PC-3 (cell line): ENCODE results near the gene MREG. TPM values are rescaled to one million over a fixed set of nuclear protein-coding genes. Genes with fewer than 3 reads are reported as not detected.

Experiments
- ATAC-seq: fragments of 200-7000 bp; cut with Tn5 transposase; 2 replicates; pipeline ENCODE4 v1.9.1; 2020; ENCODE audit warnings: mild to moderate bottlenecking, moderate library complexity
- BruUV-seq: library from RNA; stranded (reverse); fragments of 400-500 nt; replicated peaks from 2 replicates; lab custom pipeline; 2021; lab: Mats Ljungman, UMichigan
- CTCF ChIA-PET: fragments of 300-600 bp; sonication (Branson Sonifier 250); formaldehyde crosslinking; loops from one replicate; lab custom pipeline; 2022; ENCODE audit warnings: antibody characterized with exemption; lab: Charles Lee
- POLR2A ChIA-PET: fragments of 300-600 bp; sonication (Branson Sonifier 250); formaldehyde crosslinking; loops from one replicate; lab custom pipeline; 2022; ENCODE audit warnings: antibody characterized with exemption; ENCODE audit not compliant: unreplicated experiment; lab: Charles Lee
- DNase-seq: peaks from one replicate; pipeline ENCODE4 v3.0.0-alpha.2; 2015
- H2AFZ ChIP-seq: fragments of 300-600 bp; sonication (generic); 2 replicates; pipeline ENCODE4 v1.6.0; 2016; ENCODE audit warnings: antibody characterized with exemption, low read length
- H3F3A ChIP-seq: fragments of 300-600 bp; sonication (generic); one replicate; pipeline ENCODE4 v1.6.0; 2017; ENCODE audit warnings: antibody characterized with exemption, low read length, control low read depth, mild to moderate bottlenecking; ENCODE audit not compliant: unreplicated experiment
- H3K27ac ChIP-seq: fragments of 300-600 bp; sonication (generic); 2 replicates; pipeline ENCODE4 v1.5.1; 2016; ENCODE audit warnings: mild to moderate bottlenecking, low read length
- H3K27me3 ChIP-seq: fragments of 300-600 bp; sonication (generic); 2 replicates; pipeline ENCODE4 v1.6.1; 2016; ENCODE audit warnings: low read length, mixed read lengths
- H3K36me3 ChIP-seq: fragments of 300-600 bp; sonication (generic); 2 replicates; pipeline ENCODE4 v1.6.1; 2016; ENCODE audit warnings: low read depth, mixed run types, low read length, mixed read lengths
- H3K4me1 ChIP-seq: fragments of 300-600 bp; sonication (generic); 2 replicates; pipeline ENCODE4 v1.5.1; 2016; ENCODE audit warnings: low read length; ENCODE audit not compliant: insufficient read depth
- H3K4me2 ChIP-seq: fragments of 300-600 bp; sonication (generic); 2 replicates; pipeline ENCODE4 v1.6.0; 2016; ENCODE audit warnings: low read length
- H3K4me3 ChIP-seq: fragments of 300-600 bp; sonication (generic); 2 replicates; pipeline ENCODE4 v1.5.1; 2016; ENCODE audit warnings: mild to moderate bottlenecking, low read length, mixed read lengths
- H3K79me2 ChIP-seq: fragments of 300-600 bp; sonication (generic); 2 replicates; pipeline ENCODE4 v1.6.1; 2017; ENCODE audit warnings: low read length, mixed read lengths
- H3K9ac ChIP-seq: fragments of 300-600 bp; sonication (generic); 2 replicates; pipeline ENCODE4 v1.6.0; 2016; ENCODE audit warnings: mild to moderate bottlenecking, low read length
- H3K9me2 ChIP-seq: fragments of 300-600 bp; sonication (generic); replicated peaks from 2 replicates; pipeline ENCODE4 v1.6.1; 2016; ENCODE audit warnings: mixed run types, low read length, mixed read lengths
- H3K9me3 ChIP-seq: fragments of 300-600 bp; sonication (generic); 2 replicates; pipeline ENCODE4 v1.6.1; 2016; ENCODE audit warnings: low read length, mixed read lengths
- H4K20me1 ChIP-seq: fragments of 300-600 bp; sonication (generic); 2 replicates; pipeline ENCODE4 v1.6.1; 2016; ENCODE audit warnings: low read length, mixed read lengths
- EZH2 ChIP-seq: fragments of 300-600 bp; sonication (generic); IDR thresholded peaks from one replicate; pipeline ENCODE4 v1.6.1; 2017; ENCODE audit warnings: antibody characterized with exemption, mild to moderate bottlenecking, low read length; ENCODE audit not compliant: unreplicated experiment
- EZH2phosphoT487 ChIP-seq: fragments of 300-600 bp; sonication (generic); IDR thresholded peaks from 2 replicates; pipeline ENCODE4 v1.6.1; 2018; ENCODE audit warnings: mild to moderate bottlenecking, antibody characterized with exemption, low read length, borderline replicate concordance
- intact Hi-C: fragments of 100-400 bp; cut with micrococcal nuclease; formaldehyde crosslinking; loops from 2 replicates; pipeline ENCODE4 v1.9.0; 2023
- total RNA-seq: library from RNA; depleted of rRNA; stranded (reverse); fragments of >200 nt; gene quantifications from 2 replicates; pipeline ENCODE4 v1.2.3, GENCODE V29; 2014
- TF ChIP-seq, protein P1 (sequence below): fragments of 300-600 bp; sonication (generic); conservative IDR thresholded peaks from 2 replicates; pipeline ENCODE4 v1.5.1; 2017; ENCODE audit warnings: antibody characterized with exemption, low read depth, mild to moderate bottlenecking, low read length

The MREG gene
- total RNA-seq, 1 experiment from 2014 or later: 24.4 TPM

- intact Hi-C loops: no loop called here
- H3K79me2 ChIP-seq: no peaks in the 10 kb centered on the region
- H3K4me1 ChIP-seq: no peaks in the 10 kb centered on the region; the same call in 1 of the 2 replicates
- DNase-seq (no peak), ATAC-seq (no peak)
- no peak overlapping the region for H3K4me2 ChIP-seq
- H4K20me1 ChIP-seq: no peaks in the 10 kb centered on the region
- TF ChIP-seq EZH2 (no peak), EZH2phosphoT487 (no peak)
- TF ChIP-seq, protein P1, sequence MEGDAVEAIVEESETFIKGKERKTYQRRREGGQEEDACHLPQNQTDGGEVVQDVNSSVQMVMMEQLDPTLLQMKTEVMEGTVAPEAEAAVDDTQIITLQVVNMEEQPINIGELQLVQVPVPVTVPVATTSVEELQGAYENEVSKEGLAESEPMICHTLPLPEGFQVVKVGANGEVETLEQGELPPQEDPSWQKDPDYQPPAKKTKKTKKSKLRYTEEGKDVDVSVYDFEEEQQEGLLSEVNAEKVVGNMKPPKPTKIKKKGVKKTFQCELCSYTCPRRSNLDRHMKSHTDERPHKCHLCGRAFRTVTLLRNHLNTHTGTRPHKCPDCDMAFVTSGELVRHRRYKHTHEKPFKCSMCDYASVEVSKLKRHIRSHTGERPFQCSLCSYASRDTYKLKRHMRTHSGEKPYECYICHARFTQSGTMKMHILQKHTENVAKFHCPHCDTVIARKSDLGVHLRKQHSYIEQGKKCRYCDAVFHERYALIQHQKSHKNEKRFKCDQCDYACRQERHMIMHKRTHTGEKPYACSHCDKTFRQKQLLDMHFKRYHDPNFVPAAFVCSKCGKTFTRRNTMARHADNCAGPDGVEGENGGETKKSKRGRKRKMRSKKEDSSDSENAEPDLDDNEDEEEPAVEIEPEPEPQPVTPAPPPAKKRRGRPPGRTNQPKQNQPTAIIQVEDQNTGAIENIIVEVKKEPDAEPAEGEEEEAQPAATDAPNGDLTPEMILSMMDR: no peak
- H3K36me3 ChIP-seq: peaks cover 22% of the 10 kb centered on the region; the same call in 1 of the 2 replicates
- no TSS peak for BruUV-seq
- ChIA-PET POLR2A (no interaction called here), CTCF (no interaction called here)
- no peaks in the 10 kb centered on the region for H3F3A ChIP-seq
- no peak overlapping the region for H3K4me3 ChIP-seq
- no peak overlapping the region for H3K27ac ChIP-seq
- H3K9ac ChIP-seq: no peak overlapping the region
- H2AFZ ChIP-seq: no peak overlapping the region
- H3K9me2 ChIP-seq: no peaks in the 10 kb centered on the region
- H3K27me3 ChIP-seq: no peaks in the 10 kb centered on the region
- H3K9me3 ChIP-seq: no peaks in the 10 kb centered on the region
Observed at GRCh38 chr2:215942194-215942593, 71.2 kb downstream of the MREG start.

DNA sequence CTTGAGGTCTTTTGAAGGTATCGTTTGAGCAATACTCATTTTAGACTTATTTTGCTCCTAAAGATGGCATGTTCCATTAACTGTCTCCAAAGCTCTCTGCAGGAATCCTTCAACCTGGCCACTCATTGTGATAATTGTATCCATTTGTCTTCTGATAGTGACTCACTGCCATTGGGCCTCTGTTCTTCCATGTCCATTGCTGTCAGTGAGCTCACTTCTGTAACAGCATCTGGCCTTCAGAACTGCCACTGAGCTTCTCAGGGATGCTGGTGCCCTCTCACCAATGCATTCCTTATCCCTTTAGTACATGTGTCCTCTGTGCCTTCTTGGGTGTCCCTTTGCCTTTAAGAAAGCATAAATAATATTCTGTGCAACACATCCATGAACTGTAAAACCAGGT is 71.6 kb downstream of the MREG start:
- Histone ChIP-seq H3K9me2 (no peaks in the 10 kb centered on the region), H3F3A (no peaks in the 10 kb centered on the region), H3K9ac (no peak overlapping the region), H3K9me3 (no peaks in the 10 kb centered on the region), H2AFZ (no peak overlapping the region), H3K4me1 (no peaks in the 10 kb centered on the region; the same call in 1 of the 2 replicates), H3K4me2 (no peak overlapping the region), H4K20me1 (no peaks in the 10 kb centered on the region), H3K79me2 (no peaks in the 10 kb centered on the region), H3K27ac (no peak overlapping the region), H3K36me3 (peaks cover 22% of the 10 kb centered on the region; the same call in 1 of the 2 replicates), H3K27me3 (no peaks in the 10 kb centered on the region), H3K4me3 (no peak overlapping the region)
- TF ChIP-seq EZH2phosphoT487 (no peak), EZH2 (no peak)
- TF ChIP-seq, protein P1: no peak
- ChIA-PET POLR2A (no interaction called here), CTCF (no interaction called here)
- BruUV-seq: no TSS peak
- ATAC-seq (no peak), DNase-seq (no peak)
- intact Hi-C loops: no loop called here

DNA sequence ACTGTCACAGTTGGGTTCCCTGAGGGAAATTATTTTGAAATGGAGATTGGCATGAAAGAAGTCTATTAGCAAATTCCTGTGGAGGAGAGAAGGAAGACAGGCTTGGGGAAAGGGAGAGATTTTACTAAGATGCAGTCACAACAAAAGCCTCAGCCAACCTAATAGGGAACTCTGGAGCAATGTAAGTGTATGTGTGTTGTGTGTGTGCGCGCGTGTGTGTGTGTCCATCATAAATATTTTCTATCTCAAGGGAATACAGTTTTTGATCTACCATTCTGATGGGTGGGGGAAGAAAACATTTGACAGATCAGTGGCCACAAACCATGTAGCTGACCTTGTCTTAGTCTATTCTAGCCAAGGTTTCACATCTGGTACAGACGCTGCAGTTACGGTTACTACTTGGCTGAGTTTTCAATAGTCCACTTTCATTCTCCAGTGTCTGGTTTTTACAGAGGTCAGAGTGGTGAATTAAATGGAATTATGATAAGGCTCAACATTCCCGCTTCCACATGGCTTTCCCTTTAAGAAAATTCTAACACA is 72.6 kb downstream of the MREG start:
- no peaks in the 10 kb centered on the region for H4K20me1 ChIP-seq
- BruUV-seq: no TSS peak
- no peak overlapping the region for H3K4me2 ChIP-seq
- no peak overlapping the region for H3K9ac ChIP-seq
- CTCF ChIA-PET: no interaction called here
- TF ChIP-seq, protein P1: no peak
- POLR2A ChIA-PET: no interaction called here
- no peak overlapping the region for H3K4me3 ChIP-seq
- no peaks in the 10 kb centered on the region for H3F3A ChIP-seq
- peaks cover 22% of the 10 kb centered on the region; the same call in 1 of the 2 replicates for H3K36me3 ChIP-seq
- H3K27ac ChIP-seq: no peak overlapping the region
- H3K9me3 ChIP-seq: no peaks in the 10 kb centered on the region
- no peak overlapping the region for H2AFZ ChIP-seq
- DNase-seq: no peak
- no peaks in the 10 kb centered on the region for H3K9me2 ChIP-seq
- H3K79me2 ChIP-seq: no peaks in the 10 kb centered on the region
- ATAC-seq: no peak
- intact Hi-C loops: no loop called here
- H3K27me3 ChIP-seq: no peaks in the 10 kb centered on the region
- no peaks in the 10 kb centered on the region; the same call in 1 of the 2 replicates for H3K4me1 ChIP-seq
